Muscle of back (tissue), 13 donors: ENCODE results near the gene EREG. TPM values are rescaled to one million over a fixed set of nuclear protein-coding genes. Genes with fewer than 3 reads are reported as not detected.
A peak's percentile ranks its signal among the peaks of the same experiment; 100 is the strongest.

Source experiments
- DNase-seq, 3 donors: peaks; one replicate each; pipeline versions ENCODE4 v3.0.0 to v3.0.0-alpha.2; 2013
- long read RNA-seq, 9 donors: transcript quantifications; one replicate each; lab custom pipeline, GENCODE V29; 2026
- polyA plus RNA-seq, 10 donors: library from polyadenylated mRNA; unstranded; fragments of 120-200 nt; gene quantifications; one replicate each; pipeline ENCODE4 v1.2.1, GENCODE V29; 2013; ENCODE audit not compliant: insufficient read length in 10 of 10

EREG gene, protein sequence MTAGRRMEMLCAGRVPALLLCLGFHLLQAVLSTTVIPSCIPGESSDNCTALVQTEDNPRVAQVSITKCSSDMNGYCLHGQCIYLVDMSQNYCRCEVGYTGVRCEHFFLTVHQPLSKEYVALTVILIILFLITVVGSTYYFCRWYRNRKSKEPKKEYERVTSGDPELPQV
- polyA plus RNA-seq: under 1 TPM in 9 of 10 donors, not detected in 1; 0.06 to 0.24 (median 0.16) TPM
- long read RNA-seq, donor 1: 0 reads
- long read RNA-seq, donor 2: 0 reads
- long read RNA-seq, donor 3: 0 reads
- long read RNA-seq, donor 4: 0 reads
- long read RNA-seq, donor 5: 0 reads
- long read RNA-seq, donor 6: 0 reads
- long read RNA-seq, donor 7: 0 reads
- long read RNA-seq, donor 8: 0 reads
- long read RNA-seq, donor 9: 0 reads

DNA sequence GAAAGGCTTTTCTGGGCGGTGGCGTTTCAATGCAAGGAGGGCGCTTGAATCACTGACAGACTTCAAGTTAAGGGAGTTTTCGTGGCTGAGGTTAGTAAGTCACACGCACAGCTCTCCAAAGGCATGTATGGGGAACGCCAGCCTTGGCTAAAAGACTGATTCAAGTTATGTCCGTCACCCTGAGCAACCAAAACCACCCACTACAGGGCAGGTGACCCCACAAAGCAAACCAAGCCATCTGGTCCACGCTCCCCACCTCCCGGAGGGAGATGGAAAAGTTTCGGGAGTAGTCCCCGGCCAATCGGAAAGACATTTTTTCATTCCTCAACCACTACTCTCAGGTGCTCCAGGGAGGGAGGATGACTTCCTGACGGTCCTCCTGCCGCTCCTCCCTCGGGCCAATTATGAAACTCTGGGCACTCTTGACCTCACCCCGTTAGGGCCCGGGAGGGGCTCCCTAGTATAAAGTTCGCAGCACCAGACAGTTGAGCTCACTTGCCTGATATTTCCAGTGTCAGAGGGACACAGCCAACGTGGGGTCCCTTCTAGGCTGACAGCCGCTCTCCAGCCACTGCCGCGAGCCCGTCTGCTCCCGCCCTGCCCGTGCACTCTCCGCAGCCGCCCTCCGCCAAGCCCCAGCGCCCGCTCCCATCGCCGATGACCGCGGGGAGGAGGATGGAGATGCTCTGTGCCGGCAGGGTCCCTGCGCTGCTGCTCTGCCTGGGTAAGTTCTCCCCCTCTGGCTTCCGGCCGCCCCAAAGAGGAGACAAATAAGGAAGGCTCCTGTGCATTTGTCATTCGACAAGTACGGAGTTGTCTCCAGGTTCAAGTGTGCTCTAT lies at the start of gene EREG:
Gene EREG, plus strand, starts transcription at position 494 of the 840 bp plus-strand sequence. Its CDS starts 164 bp downstream, at position 658.
- DNase-seq: peak in 2 of 3 donors; percentile 8 to 49

DNA sequence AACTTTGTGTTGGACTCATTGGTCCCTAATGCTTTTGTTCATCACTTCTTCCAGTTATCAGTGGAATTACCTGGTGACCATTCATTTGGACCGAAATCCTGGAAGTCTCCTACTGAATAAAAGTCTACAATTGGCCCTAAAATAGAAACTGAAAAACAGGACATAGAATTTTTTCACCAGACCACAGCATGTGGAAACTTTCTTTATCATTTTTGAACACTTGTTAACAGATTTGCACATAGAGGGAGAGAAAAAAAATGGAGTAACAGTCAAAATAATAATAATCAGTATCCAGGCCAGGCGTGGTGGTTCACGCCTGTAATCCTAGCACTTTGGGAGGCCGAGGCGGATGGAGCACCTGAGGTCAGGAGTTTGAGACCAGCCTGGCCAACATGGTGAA lies 49.6 kb upstream of the EREG start:
- DNase-seq: no peak

DNA sequence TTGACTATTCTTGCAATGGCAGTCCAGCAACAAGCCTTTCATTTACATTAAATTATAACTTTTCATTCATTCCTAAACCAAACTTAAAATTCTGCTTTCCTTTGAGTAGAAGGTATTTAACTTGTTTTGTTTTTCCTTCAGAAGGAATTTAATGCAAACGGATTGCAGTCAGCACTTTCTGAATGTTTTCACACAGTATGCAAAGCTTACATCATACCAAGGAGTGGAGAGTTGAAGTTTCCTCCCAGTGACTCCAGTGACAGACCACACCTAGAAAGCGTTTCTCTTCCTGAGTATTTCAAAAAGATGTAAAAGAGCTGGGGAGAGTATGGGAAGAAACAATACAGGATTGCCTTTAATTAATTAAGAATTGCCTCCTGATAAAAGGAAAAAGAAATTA lies 48.5 kb upstream of the EREG start:
- no peak for DNase-seq

DNA sequence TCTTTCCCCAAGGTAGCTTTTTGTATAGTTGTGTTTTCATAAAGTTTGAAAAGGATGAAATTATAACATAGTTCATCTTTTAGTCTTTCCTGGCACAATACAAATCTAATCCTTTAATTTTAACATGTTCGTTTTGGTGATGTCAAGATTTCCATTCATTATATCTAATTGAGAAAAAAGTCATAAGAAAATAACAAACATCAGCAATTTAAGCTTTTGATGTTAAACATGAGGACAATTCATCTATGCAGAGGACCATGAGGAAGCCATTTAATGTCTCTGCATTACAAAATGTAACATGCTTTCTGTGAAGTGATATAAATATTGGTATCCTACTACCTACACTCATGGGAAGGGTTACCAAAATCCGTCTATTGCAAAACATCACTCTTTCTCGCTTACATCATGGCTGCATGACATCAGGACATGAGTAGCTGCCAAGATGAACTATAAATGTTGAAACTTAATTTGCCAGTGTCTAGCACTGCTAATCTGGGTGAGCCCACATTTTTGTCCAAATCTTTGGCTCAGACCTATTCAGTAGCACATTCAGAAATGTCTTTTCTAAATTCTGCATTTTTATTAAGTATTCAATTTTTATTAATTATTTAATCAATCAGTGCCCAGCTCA lies 47.2 kb upstream of the EREG start:
- DNase-seq: peak in 1 of 3 donors; percentile 35

DNA sequence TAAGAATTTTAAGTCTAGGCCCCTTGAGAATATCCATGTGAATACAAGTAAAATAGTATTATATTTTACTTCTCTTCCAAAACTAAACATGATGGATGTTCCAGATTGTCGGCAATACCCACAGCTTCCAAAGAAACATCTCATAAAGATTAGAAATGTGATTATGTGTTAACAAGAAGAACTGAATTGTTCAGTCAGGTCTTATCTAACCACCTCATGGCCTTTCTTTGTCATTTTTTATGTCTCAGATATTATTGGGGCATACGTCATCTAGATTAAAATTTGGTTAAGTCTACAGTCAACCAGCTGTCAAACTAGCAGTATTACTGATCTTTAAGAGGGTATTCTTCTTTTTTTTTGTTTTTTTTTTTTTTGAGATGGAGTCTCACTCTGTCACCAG lies 46.7 kb upstream of the EREG start:
- DNase-seq: no peak

DNA sequence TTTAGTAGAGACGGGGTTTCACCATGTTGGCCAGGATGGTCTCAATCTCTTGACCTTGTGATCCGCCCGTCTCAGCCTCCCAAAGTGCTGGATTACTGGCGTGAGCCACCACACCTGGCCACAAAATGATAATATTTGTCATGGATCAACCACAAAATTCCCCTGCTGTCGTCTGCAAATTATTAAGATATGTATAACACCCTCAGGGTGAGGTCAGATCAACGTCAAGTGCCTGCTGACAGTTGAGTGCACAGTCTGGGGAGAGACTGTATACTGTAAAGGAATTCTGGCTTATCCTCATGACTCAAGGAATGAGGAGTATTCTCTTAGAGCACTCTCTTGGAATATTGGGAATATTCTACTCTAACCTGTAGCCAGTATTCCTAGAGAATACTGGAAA lies 45.5 kb upstream of the EREG start:
- DNase-seq: no peak

DNA sequence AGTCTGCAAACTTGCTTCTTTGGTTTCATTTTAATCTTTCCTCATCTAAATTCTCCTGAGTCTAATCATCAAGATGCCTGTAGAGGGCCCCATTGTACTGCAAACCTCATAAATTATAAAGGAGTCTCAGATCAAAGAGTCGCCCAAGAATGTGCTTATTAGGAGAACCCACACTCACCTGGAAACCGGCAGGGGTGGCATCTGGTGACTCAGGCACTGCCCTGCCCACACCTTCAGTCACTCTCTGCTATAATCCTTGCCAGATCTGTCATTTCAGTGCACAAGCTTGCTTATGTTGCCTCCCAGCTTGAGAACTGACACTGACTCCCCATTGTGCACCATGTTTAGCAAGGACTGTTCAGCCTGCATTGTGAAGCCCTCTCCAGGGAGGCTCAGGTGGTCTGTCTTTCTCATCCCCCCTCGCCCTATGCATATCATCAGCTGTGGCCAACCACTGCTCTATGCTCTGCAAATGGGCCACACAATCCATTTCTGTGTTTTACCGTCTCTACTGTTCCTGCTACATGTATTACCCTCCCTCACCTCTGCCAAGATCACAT lies 44.3 kb upstream of the EREG start:
- peak in 1 of 3 donors; percentile 25 for DNase-seq

DNA sequence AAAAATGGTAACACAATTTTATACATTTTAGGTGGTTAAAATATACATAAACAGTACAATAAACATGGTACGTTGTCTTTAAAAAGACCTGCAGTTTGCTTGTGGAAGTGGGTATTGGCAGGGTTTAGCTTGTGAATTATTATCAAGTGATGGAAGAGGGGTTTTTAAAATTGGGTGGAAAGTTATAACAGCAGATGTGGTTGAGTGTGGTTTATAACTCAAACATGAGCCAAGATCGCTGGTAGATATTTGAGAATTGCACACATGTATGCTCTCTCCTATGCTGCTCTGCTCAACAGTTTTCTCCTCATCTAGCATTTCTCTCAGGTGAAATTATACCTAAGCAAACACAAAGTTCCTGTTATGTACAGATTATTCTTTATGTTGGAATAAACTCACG lies 42.6 kb upstream of the EREG start:
- no peak for DNase-seq

DNA sequence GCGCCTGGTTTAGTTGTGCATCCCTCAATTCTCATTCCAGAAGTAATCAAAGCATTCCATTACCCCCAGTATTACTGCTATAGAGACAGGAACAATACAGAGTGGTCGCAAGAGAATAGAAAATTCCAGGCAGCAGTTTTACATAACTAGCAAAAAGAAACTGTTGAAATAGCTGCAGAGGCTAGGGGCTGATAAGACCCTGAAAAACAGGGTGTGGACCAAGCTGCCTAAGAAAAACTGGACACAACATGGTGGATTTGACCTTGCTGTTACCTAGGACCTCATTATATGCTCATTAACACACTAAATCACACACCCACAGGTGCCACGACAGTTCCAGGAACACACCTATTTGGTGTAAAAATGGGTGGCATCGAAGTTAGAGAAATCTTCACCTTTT lies 41.3 kb upstream of the EREG start:
- no peak for DNase-seq

DNA sequence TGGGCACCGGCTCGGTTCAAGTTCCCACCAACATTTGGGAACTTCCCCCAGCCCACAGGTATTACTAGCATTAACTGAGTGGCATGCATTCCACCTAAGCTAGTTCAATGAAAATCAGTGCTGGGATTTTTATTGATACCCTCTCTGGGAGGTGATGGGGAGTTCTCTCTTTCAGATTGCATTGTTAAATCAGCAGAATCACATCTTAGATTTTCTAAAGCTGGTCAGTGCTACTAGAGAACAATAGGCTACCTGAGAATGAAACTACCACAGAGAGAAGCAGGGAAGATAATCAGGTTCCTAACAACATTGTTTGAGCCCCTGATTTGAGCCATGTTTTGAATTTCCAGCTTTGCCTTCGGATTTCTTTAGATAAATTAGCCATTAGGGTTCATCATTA lies 40.7 kb upstream of the EREG start:
- DNase-seq: no peak

DNA sequence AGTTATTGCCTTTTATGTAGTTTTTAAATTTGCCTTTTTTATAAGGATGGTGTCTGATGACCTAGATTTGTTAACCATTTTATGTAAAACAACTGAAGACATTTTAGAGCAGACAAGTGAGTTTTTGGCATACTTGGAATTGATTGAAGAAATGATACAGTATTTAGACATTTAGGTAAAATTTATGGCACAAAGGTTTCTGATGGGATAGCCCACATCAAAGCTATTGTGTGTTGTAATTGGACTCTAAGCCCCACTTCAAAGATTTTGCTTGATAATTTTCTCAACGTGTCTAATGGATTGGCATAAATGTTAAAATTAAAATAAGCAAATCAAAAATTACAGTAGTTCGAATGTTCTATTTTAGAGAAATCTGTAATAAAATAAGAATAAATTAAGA lies 39.1 kb upstream of the EREG start:
- no peak for DNase-seq

DNA sequence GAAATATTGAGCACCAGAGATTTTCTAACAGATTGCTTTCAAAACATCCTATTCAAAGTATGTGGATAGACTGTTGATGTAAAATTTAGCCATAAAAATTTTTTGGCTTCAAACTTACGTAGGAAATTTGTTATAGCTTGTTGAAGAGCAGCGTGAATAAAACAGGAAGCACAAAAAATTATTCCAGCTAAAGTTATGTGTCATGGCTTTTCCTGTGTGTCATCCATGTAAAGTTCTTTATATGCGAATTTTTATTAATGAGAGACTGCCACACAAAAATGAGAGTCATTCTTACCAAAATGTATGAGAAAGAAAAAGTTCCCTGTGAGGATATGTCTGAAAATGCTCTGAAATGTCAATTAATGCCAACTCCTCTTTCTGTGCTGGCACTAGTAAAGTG lies 37.2 kb upstream of the EREG start:
- DNase-seq: no peak

DNA sequence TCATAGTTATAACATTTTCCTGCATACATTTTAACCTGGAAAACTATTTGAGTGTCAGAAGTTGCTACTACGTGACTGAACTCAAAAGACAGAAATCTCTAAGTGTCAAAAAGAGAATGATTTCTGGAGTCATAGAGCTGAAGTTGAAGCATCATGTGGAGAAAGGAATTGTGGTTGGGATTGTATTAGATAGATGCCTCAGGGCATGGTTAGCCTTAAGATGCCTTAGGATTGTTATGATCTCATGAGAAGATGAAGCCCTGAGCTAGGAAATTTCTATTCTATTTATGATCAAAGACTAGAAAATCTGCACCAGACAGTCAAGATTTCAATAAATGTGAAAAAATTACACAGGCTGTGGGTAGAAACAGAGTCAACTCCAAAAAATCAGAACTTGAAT lies 36.4 kb upstream of the EREG start:
- DNase-seq: no peak

DNA sequence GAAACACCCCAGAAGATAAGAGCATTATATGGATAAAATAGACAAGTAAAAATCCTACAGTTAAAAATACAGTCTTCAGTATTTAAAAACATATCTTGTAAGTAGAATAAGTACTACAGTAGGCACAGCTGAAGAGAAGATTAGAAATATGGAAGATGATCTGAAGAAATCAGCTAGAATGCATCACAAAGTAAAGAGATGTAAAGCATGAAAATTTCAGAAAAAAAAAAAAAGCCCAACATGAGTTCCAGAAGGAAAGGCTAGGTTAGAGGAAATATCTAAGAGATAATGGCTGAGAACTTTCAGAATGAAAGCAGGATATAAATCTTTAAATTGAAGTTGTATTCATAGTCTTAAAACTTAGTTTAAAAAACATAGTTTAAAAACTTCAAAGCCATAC lies 35.6 kb upstream of the EREG start:
- DNase-seq: no peak

DNA sequence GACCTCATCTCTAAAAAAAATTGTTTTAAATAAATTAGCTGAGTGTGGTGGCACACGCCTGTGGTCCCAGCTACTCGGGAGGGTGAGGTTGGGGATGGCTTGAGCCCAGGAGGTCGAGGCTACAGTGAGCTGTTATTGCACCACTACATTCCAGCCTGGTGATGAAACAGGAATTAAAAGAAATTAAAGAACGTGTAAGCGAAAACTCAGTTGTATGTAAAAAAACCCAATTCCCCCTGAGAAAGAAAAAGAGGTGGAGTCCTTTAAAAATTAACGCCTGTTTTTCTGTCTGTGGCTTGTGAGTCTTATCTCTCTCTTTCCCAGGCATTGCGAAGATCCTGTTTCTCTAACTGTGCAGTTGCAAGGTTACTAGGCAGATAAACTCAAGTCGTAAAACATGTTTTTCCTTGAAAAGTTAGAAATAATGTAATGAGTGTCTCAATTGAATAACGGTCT lies 34.6 kb upstream of the EREG start:
- DNase-seq: no peak

DNA sequence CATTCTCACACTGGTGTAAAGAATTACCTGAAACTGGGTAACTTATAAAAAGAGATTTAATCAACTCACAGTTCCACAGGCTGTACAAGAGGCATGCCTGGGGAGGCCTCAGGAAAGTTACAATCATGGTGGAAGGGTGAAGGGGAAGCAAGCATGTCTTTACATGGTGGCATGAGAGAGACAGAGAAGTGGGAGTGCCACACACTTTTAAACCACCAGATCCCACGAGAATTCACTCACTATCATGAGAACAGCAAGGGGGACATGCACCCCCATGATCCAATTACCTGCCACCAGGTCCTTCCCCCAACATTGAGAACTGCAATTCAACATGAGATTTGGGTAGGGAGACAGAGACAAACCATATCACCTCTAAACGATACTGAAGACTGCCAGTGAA lies 33.7 kb upstream of the EREG start:
- DNase-seq: no peak

DNA sequence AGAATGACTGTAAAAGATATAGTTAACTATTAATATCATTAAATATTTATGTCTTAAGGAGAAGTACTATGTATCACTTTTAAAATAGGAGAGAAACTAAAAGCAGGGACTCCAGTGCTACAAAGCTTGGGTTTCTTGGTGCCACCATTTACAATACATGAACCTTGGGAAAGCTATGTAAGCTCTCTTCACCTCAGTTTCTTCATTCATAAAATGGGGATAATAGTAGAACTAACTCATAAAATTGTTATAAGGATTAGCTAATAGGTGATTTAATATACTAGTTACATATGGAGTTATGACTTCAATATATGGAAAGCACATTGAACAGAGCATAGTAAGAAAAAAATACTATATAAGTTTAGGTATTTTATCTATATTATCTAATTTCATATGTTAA lies 33.0 kb upstream of the EREG start:
- no peak for DNase-seq

DNA sequence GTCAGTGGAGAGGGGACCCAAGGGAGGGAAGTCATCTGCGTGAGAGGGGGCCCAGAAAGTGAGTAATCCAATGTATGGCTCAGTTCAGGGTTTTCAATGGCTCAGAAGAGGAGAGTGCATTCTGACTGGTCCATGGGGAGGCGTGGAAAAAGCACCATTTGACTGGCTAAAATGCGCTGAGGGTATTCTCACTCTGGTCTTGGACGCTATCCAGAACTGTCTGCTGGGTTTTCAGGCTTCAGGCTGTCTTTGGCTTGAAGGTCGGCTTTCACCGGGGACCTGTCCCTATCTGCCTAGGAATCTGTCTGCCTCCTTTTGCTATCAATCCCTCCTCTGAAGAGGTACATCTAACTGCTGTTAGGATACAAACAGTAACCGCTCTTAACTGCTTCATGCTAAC lies 30.3 kb upstream of the EREG start:
- no peak for DNase-seq

DNA sequence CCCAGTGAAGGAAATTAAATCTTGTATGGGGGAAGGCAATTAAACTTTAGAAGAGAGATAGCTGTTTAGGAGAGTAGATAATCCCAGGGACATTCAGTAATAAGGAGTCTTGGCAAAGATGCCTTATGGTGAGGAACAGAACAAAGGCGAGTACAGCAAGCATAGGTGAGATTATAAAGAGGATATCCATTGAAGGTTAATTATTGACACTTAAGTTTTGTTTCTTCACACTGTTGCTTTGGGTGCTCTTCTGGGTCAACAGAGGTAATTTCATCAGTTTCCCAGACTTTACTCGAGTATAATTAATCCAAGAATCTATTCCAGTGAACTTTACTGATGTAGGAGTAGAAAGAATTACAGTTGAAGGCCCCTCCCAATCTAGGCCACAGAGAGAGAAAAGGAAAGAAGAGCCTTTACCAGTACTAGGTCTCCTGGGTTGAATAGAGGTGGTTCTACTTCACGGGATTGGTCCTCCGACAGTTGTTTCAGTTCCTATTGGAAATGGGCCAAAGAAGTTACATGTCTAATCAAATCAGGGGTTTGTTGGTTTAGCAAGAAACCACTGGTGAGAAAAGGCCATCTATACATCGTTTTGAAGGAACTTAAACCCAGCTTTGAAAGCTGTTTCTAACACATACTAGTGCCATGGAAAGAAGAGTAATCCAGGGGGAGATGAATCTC lies 29.5 kb upstream of the EREG start:
- DNase-seq: no peak

DNA sequence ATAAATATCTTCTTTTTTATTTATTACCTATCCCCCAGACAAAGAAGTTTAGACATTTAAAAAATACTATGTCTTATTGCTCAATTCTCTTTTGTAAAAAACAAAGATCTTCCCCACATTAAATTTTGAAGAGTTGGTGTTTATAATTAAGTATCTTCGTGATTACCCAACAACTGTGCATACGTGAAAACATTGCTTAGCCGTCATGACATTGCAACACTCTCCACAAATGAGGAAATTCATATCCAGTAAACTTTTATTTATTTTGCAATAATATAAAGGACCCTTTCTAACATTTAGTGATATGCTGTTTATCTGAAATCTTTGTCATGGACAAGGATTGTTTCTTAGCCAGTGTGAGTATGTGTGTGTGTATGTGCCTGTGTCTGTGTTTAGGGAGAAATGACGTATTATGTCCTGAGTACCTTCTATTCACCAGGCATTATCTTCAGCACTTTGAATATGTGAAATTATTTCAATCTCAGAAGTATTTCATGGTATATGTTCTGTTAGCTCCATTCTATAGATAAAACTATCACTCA lies 26.1 kb upstream of the EREG start:
- DNase-seq: no peak

DNA sequence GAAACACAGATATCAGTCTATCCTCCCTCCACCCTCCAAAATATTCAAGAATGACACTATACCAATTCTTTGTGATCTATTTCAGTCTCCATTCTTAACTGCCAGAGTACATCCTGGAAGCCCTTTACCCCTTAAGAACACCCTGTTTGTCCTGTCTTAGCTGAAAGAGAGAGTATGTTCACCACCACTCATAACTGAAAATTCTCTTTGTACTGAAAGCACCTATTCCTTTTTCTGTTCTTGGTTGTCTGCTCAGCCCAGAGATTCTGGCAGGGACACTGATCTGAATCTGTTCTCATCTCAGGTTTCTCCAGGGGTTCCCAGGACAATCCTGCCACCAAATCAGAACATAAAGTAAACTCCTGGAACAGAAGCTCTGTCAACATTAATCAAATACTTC lies 25.4 kb upstream of the EREG start:
- no peak for DNase-seq
